ENCODE measurements around the gene NR3C2.

Gene NR3C2

DNA sequence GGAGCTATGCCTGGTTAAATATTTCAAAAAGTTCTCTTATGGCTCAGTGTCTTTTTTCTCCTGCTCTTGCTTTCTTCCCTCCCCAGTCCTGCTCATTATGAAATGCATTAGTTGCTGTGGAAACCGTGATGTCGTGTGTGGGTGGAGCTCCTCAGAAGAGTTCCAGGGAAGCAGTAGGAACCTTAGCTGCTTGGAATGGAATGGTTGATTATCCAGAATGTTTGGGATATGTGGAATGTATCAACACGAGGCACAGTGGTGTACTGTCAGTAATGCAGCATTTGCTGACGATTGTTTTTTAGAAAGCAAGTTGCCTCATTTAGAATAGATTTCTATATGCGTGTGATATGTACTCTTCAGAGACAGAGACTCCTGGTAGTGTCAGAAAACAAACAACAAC, 377.1 kb downstream of the NR3C2 start:
- no peak for DNase-seq

DNA sequence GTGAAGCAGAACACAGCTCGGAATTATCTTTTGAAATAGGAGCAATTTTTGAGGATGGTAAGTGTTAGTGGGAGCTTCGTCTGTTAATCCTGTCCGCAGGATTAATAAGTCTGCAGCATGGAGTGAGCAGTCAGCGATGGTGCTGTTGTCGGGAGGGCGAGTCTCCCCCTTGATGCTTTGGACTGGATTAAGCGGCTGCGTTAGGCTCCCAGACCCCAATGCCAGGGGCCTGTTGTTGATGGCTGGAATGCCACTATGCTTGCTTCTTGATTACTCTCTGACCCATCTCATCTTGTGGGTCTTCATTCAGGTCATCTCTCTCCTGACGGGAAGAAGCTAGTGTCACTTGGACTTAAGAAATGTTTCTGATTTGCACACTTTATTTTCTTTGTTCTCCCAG, 377.8 kb downstream of the NR3C2 start:
- DNase-seq: no peak

DNA sequence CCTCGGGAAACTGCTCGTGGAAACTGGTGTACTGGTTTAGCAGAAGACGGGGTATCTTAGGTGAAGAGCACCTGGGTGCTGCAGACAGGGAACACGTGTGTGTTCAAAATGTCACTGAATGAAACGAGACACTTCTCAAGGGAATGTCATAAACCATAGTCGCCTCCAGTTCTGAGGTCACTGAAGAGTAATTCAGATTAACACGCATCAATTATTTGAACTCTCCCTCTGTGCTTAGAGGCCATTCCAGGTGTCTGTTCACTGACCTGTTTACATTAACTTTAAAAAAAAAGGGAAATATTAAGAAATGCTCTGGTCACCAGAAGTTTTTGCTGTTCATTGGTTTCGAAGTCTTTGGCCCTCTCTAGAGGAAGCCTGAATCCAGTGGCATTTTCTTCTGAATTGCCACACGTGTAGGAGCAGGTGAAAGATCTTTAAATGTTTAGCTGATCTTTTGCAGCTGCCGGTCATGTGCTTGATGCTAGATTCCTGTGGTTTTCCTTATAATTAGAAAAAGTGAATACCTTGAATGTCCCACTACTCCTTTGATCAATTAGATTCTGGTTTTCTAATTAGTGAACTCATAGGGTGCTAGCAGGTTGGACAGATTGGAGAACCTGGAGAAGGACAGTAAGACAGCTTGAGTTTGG, 379.8 kb downstream of the NR3C2 start:
- no peak for DNase-seq

DNA sequence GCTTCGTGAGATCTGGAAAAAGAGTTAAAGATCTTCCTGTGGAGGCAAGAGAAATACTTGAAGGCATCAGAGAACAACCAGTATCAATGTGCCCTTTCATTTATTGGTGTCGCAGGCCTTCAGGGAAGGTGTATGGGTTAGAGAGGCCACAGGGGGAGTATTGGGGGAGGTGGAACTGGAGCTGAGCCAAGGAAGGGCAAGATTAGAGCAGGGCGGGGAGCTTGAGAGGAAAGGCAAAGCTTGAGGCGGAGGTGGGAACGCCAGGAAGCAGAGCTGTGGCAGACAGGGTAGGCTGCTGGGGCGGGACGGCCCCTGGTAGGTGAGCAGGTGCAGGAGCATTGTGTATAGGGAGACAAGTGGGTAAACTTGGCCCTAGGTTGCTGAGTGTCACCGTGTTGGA, 380.4 kb downstream of the NR3C2 start:
- DNase-seq: no peak

DNA sequence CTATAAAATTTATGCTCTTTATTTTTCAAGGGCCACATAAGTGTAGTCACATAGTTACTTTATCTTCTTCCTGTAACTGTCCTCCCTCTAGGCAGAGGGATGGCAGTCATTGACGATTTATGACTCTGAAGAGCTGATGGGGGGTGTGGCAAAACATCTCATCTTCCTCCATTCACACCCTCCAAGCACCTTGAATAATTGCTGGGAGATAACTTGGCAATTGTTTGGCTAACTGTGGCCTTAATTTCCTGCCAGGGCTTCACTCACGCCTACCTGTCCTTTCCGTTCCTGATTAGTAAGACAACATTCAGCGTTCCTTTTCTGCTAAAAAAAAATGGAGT, 381.1 kb downstream of the NR3C2 start:
- DNase-seq: no peak

DNA sequence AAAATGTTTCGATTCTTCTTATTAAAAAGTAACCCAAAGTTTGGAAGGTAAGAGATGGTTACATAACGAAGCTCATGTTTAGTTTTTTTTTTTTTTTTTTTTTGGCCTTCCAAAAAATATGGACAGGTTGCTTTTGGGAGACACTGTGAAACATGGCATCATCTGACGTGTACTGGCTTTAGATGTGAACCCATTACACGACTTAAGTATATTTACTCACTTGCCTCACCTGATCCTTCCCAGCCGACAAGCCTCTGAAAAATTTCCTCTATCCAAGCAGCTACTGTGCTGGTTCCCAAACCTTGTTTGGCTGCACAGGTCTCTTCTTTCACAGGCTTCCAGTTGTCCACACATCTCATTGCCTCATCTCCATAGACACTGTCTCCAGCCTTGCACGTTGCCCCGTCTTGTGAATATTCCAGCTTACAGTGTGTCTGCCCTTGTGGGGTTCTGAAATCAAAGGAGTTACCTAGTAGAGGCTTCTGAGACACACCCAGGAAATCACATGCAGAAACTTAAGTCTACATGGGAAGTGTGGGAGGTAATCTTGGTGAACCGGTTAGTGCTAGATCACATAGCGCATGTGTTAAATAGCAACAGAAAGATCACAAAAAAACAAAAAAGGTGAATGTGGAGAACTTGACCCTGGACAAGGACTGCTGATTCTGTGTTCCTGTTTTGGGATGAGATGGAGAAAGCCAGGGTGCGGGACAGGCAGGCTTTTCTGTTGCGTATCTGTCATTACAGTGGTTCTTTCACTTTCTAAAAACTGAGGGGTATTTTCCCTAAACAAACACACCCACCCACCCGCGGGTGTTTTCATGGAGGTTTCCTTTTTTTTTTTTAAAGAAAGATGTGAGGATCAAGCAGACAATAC, 381.7 kb downstream of the NR3C2 start:
- DNase-seq: peak in 1 of 2 experiments; percentile 5

DNA sequence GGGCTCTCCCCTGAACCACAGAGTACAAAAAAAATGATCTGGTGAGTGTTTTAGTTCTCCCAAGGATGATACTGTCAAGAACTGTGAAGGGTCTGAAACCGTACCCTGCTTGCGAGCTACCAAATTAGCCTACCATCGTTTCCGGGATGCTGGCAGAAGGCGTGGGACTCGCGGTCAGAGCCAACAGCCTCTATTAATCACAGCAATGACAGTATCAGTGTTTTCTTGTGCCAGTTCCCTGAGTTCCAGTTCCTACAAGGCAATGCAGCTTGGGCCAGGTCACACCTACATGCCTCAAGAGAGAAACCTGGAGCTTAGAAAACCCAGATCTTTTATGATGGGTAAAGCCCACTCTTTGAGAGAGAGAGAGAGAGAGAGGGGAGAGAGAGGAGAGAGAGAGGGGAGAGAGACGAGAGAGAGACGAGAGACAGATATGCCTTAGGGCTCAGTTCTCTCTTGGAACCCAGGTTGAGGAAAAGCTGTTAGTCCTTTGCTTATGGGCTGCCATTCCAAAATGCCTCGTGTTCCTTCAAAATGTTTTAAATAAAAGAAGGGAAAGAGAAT, 382.5 kb downstream of the NR3C2 start:
- no peak for DNase-seq

DNA sequence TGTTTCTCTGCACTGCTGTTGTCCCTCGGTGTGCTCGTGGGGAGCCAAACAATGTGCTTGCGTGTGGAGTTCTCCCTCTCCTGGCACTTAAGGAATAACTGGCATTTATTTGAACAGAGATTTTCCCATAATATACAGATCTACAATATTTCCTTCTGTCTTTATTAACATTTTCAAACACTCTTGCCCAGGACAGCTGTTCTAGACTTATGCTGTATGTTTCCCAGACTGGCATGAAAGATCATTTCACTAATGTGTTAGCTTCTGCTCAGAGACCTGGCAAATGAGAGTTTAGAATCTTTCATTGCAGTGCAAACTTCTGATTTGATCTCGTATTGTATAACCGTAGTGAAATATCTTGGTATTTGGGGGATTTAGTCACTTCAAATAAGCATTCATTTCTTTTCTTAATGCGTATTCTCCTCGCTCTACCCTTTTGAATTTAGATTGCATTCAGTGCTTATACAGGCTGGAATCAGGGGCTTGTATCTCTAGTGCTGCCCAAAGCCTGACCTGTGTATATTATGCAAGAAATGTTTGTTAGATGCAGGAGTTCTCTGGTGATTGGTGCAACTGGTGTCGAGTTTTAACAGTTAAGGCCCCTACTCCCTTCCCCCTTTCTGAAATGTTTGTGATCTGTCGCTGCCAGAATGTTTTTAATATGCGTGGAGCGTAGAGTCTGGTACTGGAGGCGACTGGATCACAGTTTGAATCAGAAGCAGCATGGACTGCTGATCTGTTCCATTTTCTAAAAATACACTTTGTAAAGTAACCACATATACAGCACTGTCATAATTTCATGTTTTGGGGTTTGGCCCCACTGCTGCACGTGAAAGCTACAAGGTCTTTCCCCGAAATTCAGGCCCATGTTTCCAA, 384.0 kb downstream of the NR3C2 start:
- no peak for DNase-seq

DNA sequence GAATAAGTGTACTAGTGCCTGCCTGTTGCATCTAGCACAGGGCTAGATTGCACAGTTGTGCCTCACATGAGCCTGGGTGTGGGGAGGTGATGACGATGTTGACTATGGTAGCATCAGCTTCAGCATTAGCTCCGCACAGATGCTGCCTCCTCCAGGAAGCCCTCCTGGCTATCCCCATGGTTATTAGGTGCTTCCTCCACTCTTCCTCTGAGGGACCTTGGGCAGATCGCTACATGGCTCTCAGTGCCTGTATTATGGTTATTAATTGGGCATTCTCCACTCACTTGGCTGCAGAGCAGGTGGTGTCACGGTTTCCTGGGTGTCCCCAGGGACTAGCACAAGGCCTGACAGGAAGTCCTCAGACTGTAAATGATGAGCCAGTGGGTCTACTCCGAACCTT, 384.7 kb downstream of the NR3C2 start:
- no peak for DNase-seq

DNA sequence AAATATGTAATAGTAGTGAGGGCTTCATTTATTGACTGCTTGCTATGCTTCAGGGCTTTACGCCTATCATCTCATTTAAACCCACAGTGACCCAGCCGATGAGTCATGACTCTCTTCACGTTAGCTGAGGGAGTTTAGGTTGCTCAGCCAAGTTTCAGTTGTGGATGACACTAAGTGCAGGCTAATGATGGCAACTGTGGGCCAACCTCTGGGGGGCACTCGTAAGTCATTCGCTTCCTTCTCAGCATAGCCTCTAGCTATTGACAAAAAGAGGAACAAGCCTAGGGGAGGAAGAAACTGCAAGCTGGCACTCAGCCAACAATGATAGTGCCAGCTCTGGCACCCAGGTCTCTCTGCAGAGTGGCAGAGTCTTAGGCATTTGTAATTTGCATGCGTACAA, 385.3 kb downstream of the NR3C2 start:
- peak; percentile 41 to 46 for DNase-seq

DNA sequence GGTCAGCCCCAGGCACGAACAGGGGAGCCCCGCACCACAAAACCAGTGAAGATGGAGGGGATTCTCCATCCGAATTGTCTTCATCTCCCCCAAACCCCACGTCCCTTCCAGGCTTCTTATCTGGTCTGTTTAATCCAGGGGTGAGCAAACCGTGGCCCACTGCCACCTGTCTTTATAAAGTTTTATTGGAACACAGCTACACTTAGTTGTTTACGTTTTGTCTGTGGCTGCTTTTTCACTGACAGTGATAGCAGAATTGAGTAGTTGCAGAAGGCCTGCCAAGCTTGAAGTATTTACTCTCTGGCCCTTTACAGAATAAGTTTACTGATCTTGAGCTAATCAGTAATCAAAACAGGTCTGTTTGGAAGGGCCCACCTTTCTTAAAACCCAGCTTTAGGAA, 386.4 kb downstream of the NR3C2 start:
- DNase-seq: no peak

DNA sequence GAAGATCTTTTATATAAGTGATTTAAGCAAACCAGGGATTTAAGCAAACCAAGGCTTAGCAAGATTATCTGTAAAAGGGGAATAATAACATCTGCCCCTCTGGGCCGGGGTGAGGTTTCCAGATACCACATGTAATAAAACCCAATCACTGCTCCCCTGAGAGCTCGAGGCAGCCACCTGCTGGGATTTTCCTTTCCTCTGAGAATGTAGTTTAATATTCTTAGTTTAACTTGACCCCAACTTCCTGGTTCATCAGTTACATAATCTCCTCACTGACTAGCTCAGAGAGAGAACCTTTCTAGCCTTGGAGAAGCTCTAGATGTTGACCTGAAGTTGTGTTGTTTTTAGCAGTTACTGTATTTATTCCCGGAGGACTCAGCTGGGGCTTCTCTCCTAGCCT, 387.9 kb downstream of the NR3C2 start:
- no peak for DNase-seq

DNA sequence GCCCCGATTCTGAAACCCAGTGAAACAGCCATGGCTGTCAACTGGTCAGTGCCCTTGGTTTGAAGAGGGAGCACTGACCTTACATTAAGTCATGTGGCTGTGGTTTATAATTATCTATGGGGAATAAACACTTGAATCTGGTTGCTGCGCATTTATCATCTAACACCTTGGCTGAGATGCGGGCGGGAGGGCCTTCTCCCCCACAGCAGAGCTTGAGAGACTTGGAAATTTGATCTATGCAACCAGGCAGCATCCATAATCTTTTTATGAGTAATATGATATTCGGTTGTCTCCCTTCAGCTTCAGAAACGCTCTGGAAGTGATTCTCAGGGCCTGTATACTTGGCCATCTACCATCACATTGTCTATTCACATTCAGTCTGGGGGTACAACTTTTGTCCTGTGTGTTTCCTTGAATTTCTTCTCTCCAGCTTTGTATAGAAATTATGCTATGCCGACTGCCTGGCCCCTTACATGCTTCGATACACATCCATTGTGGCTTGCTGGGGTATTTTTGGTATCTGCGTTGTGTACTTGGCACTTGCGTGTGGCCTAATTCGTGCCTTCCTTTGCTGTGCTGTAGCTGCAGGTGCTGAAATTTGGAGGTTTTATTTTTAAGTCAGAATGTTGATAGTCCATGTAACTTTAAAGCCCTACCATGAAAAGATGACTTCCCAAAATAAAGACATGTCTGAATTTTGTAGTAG, 388.8 kb downstream of the NR3C2 start:
- DNase-seq: no peak

DNA sequence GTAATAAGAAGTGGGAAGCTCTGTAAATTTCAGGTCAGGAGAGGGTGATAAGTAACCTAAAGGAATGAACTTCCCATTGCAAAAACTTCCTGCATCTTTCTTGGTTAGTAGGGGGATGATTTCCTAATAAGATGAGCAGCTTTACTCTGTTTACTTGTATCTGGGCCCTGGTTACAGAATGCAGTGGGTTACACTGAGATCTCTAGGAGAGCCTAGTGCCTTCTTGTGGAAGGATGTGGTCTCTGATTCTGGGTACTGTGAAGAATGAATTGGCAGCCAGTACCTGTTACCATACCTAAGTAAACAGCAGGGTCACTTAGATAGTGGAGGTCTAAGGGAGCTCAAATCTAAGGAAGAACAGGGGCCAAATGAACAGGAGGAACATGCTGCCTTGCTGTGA, 389.8 kb downstream of the NR3C2 start:
- no peak for DNase-seq

DNA sequence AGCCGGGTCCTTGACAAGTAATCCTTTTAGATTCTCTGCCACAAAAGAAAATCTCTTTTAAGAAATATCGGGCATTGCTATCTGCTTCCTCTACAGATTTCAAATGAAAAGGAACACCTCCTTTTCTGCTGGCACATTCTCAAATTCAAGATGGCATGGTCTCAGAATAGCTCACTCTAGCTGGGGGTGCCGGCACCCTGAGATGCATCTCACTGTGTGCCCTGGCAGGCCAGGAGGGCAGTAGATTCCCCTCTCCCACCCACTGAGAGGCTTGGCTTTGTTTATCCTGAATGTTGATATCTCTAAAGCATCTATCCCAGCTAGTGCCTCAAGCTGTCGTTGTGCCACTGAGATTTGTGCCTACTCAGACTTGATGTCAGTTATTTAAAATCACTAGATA, 390.8 kb downstream of the NR3C2 start:
- no peak for DNase-seq

DNA sequence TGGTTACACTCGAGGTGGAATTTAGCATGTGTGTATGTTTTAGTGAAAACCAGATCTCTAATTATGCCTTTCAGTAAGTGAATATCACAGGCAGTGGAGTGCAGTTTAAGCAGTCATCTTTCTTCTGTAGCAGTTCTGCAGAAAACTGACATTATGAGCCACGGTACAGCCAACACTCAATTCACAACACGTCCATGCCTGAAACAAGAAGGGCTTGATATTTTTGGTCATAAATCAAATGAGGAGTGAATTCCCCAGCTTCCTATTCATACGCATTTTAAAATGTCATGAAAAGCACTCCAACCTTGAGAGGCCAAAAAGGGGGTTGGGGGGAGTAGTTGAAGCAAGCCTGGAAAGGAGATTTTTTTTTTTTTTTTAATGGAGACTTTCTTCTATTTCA, 393.6 kb downstream of the NR3C2 start:
- no peak for DNase-seq

DNA sequence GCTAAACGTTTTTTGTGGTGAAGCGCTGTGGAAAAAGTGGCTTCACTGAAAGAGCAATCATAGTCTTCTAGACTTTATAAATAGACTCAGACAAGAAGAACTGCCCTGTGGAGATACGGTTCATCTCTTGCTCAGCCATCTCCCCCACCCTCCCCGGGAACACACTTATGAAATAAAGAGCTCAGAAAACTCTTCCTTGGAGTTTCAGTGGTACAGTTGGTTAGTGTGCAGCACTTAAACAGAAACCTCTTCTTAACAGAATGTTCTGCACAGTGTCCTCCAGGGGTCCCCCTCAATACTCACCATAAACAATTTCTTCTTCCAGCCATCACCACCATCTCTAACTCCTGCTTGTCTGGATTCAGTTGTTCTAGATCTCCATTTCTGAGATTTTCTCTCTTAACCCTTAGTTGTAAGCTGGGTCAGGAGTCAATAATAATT, 397.3 kb downstream of the NR3C2 start:
- DNase-seq: no peak

DNA sequence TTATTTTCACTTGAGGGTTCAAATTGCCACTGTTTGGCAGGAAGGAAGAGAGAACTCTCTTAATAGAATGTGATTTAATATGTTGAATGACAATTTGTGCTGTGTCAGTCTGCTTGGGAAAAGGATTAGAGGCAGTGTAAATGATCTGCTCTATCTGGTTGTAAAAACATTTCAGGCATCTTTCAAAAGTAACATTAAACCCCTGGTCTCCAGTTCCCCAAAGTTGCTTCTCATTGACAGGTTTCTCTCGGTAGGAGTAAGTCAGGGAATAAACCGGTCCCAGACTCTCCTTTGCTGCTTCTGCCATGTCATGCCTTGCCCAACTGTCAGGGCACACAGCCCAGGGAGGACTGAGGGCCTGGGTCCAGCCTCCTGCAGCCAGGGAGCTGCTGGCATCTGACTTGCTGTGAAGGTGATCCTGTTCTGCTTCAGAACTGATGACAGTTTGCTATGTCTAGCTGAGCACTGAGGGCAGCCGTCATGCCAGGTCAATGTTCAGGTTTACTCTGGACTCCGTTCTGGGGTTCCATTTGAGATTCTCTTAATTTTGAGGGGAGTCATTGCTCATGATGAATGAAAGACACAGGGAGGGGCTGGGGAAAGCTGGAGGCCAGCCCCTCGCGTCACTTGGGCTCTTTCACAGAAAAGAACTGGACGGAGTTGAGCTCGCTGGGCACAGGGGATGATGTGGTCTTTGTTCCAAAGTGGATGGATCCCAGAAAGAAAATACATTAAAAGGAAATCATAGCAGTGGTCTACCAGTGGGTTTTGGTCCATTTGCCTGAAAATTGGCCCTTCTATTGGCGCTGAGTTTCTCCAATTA, 397.9 kb downstream of the NR3C2 start:
- DNase-seq: no peak

DNA sequence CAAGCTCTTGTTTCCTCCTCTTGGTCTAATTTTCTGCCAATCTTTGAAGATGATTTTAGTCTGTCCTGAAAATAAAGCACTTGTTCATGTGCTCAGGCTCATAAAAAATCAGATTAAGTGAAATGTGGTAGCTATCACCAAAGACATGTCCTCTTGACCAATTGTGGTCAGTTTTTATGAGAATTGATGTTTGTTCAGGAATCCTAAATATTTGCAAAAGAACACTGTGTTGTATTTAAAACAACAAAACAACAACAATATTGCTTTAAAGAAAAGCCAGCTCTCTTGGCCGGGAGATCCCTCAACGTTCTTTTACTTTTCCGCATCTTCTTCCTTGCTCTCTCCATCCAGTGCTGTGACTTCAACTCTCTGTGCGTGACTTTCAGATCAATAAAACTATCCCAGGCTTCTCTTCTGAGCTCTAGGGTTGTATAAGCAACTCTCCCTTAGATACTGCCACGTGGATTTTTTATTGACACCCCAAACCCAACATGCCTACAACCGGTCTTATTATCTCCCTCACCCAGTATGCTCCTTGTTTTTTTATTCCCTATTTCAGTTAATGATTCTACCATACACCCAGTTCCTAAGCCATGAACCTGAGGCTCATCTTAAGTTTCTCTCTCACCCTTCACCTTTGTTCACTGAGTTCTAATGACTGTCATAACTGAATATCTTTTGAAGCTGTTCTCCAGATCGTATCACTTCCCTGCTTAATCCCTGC, 400.4 kb downstream of the NR3C2 start:
- no peak for DNase-seq

DNA sequence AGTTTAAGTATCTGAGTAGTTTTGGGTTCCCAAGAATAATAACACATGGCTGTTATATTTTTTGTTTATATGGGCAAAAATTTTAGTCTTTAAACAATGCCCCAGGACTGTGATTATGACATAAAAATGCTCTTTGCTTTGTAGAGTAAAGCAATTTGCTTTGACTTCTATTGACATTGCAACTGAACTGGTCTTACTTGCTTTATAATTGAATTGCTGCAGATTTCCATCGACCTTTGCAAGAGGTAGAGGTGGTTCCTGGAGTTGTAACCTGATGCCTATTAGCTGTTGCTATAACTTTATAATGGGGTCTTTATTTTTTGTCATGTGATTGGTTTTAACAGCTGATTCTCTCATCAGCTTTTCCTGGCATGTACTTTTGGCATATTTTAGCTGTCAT, 407.4 kb downstream of the NR3C2 start:
- DNase-seq: no peak

Measured in activated CD4-positive, alpha-beta T cell treated with anti-CD3 and anti-CD28 coated beads, Interleukin-2, amount 50 U/mL, for 4 hours (primary cell).